Stimulated activated CD4-positive, alpha-beta T cell treated with anti-CD3 and anti-CD28 coated beads, Interleukin-4, amount 100 ng/mL, for 24 hours (primary cell): Measurements from ENCODE around the gene GH2.
"Not testable (repeated sequence)": the region's sequence is repeated elsewhere in the genome, so short reads cannot be mapped to it uniquely, and the experiment has no call there.

Experiments used
- DNase-seq: peaks from one replicate; pipeline ENCODE4 v3.0.0-alpha.2; 2020

Gene GH2

GRCh38 chr17:63910096-63910495, 28.4 kb upstream of the GH2 start:
- no peak for DNase-seq

- not testable (repeated sequence) for DNase-seq
These were observed 27.8 kb upstream of the GH2 start for GRCh38 chr17:63909586-63909985.

- not testable (repeated sequence) for DNase-seq
These were observed 25.5 kb upstream of the GH2 start for GRCh38 chr17:63907161-63907778.

- not testable (repeated sequence) for DNase-seq
These were observed 23.1 kb upstream of the GH2 start for GRCh38 chr17:63904796-63905195.

- peak; percentile 41 for DNase-seq
These were observed 22.1 kb upstream of the GH2 start for GRCh38 chr17:63903787-63904201.

- not testable (repeated sequence) for DNase-seq
These were observed 20.2 kb upstream of the GH2 start for GRCh38 chr17:63901971-63902370.

GRCh38 chr17:63898899-63899798, 17.4 kb upstream of the GH2 start:
- peak; percentile 43 for DNase-seq

GRCh38 chr17:63896524-63897354, 15.0 kb upstream of the GH2 start, which contains the start of gene CSH1:
TSS of gene CSH1 (minus strand) at chr17:63896574. CDS start at chr17:63896511, 63 bp downstream.
- DNase-seq: not testable (repeated sequence)

GRCh38 chr17:63894821-63895220, 13.1 kb upstream of the GH2 start:
- not testable (repeated sequence) for DNase-seq

GRCh38 chr17:63894021-63894420, 12.3 kb upstream of the GH2 start:
- not testable (repeated sequence) for DNase-seq

GRCh38 chr17:63892316-63893037, 10.7 kb upstream of the GH2 start:
- not testable (repeated sequence) for DNase-seq

GRCh38 chr17:63889026-63889848, 7.5 kb upstream of the GH2 start:
- DNase-seq: peak; percentile 23

GRCh38 chr17:63885119-63885518, 3.4 kb upstream of the GH2 start:
- DNase-seq: not testable (repeated sequence)

- not testable (repeated sequence) for DNase-seq
These were observed 932 bp upstream of the GH2 start for GRCh38 chr17:63882626-63883126.

- not testable (repeated sequence) for DNase-seq
These were observed 407 bp downstream of the GH2 start for GRCh38 chr17:63881337-63881736.

- DNase-seq: no peak
These were observed 1.0 kb downstream of the GH2 start for GRCh38 chr17:63880706-63881105.

- not testable (repeated sequence) for DNase-seq
These were observed 3.3 kb downstream of the GH2 start for GRCh38 chr17:63878413-63878812.

- not testable (repeated sequence) for DNase-seq
These were observed 7.1 kb downstream of the GH2 start for GRCh38 chr17:63874693-63875092.

GRCh38 chr17:63874061-63874626, 7.6 kb downstream of the GH2 start:
- not testable (repeated sequence) for DNase-seq

- DNase-seq: not testable (repeated sequence)
These were observed 8.2 kb downstream of the GH2 start, which contains the start of gene CSH2 for GRCh38 chr17:63873577-63873976. TSS of gene CSH2 (minus strand) at chr17:63873677. CDS start at chr17:63873614, 63 bp downstream.
